ENCODE results near the gene NCKAP5. TPM values are rescaled to one million over a fixed set of nuclear protein-coding genes. Genes with fewer than 3 reads are reported as not detected.
A peak's percentile ranks its signal among the peaks of the same experiment; 100 is the strongest.

NCKAP5 gene
- total and polyA plus RNA-seq, 9 of the 15 experiments (the other 6 are each of a cell fraction or from before 2014, with no cell fraction given) = not detected

DNA sequence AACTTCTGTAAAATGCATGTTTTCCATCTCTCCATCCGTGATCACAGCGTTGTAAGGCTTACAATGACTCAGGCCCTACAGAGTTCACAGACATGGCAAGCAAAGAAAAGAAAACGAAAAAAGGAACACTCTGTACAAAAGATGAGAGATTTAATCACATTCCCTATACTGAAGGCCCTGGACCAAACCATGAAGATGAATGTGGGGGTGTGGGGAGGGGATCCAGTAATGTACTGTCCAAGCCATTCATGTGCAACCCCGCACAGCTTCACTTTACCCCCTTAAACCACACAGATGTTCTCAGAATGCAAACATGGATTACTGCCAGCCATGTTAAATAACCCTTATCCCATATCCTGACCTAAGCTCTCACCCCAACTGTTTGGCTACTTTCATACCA is 391.1 kb downstream of the NCKAP5 start:
- Histone ChIP-seq H3K36me3 (ENCODE audit: control insufficient read depth, insufficient read depth, low read length) (no peaks in the 10 kb centered on the region), H3K9ac (ENCODE audit: insufficient read depth in 1 of 2, low read depth in 2 of 2, low read length in 2 of 2) (no peak overlapping the region), H3K4me1 (replicated peaks in 1 of 2; ENCODE audit: control insufficient read depth in 2 of 2, insufficient read depth in 2 of 2, low read length in 2 of 2) (no peaks in the 10 kb centered on the region), H3K9me3 (replicated peaks; ENCODE audit: control insufficient read depth, insufficient read depth, low read depth, low read length) (no peaks in the 10 kb centered on the region), H3K9me1 (ENCODE audit: control insufficient read depth, insufficient read depth, low read length) (no peaks in the 10 kb centered on the region), H2AFZ (ENCODE audit: low read depth, low read length) (no peak overlapping the region), H4K20me1 (replicated peaks; ENCODE audit: control insufficient read depth, insufficient read depth, low read length) (no peaks in the 10 kb centered on the region), H3K27me3 (ENCODE audit: control insufficient read depth in 2 of 2, insufficient read depth in 2 of 2, low read length in 2 of 2) (no peaks in the 10 kb centered on the region), H3K27ac (ENCODE audit: extremely low read depth, low read depth, low read length) (no peak overlapping the region), H3K4me3 (no peak overlapping the region), H3K4me2 (ENCODE audit: insufficient read depth, low read length) (no peak overlapping the region), H3K79me2 (ENCODE audit: control insufficient read depth, insufficient read depth, low read length) (no peaks in the 10 kb centered on the region)
- ChIA-PET POLR2A (no interaction called here), CTCF (ENCODE audit: low intra/inter-chr PET ratio) (interaction anchor here (0.6 kb wide), 1 partner anchor 955 kb away, joined by 3 read pairs; no protein-coding TSS in a partner anchor)
- WGBS (ENCODE audit: insufficient coverage, low coverage, missing lambda C conversion rate) = 0% methylated on average over 4 of the region's 4 CpGs
- in situ Hi-C loops (cut with MboI) = no loop called here
- TF ChIP-seq, protein P1, sequence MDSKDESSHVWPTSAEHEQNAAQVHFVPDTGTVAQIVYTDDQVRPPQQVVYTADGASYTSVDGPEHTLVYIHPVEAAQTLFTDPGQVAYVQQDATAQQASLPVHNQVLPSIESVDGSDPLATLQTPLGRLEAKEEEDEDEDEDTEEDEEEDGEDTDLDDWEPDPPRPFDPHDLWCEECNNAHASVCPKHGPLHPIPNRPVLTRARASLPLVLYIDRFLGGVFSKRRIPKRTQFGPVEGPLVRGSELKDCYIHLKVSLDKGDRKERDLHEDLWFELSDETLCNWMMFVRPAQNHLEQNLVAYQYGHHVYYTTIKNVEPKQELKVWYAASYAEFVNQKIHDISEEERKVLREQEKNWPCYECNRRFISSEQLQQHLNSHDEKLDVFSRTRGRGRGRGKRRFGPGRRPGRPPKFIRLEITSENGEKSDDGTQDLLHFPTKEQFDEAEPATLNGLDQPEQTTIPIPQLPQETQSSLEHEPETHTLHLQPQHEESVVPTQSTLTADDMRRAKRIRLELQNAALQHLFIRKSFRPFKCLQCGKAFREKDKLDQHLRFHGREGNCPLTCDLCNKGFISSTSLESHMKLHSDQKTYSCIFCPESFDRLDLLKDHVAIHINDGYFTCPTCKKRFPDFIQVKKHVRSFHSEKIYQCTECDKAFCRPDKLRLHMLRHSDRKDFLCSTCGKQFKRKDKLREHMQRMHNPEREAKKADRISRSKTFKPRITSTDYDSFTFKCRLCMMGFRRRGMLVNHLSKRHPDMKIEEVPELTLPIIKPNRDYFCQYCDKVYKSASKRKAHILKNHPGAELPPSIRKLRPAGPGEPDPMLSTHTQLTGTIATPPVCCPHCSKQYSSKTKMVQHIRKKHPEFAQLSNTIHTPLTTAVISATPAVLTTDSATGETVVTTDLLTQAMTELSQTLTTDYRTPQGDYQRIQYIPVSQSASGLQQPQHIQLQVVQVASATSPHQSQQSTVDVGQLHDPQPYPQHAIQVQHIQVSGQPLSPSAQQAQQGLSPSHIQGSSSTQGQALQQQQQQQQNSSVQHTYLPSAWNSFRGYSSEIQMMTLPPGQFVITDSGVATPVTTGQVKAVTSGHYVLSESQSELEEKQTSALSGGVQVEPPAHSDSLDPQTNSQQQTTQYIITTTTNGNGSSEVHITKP (IDR thresholded peaks at IDR 0.05; ENCODE audit: partially characterized antibody) = peak; percentile 22
- TF ChIP-seq CHD4 (IDR thresholded peaks at IDR 0.05; ENCODE audit: insufficient read depth, insufficient replicate concordance, low read depth, low read length, poor library complexity, severe bottlenecking) = no peak
- DNase-seq (ENCODE audit: extremely low read depth in 1 of 4, low spot score in 3 of 4) = no peak
- FAIRE-seq = no peak
- no peak for ATAC-seq
- intact Hi-C loops (cut with micrococcal nuclease) = loop anchor here (10.0 kb wide), 1 partner anchor 668 kb away; no protein-coding TSS in a partner anchor
- no TSS peak for BruUV-seq (replicated peaks)

All from K562 (cell line).